Endothelial cell of umbilical vein (primary cell): ENCODE results near the gene PEX5. TPM values are rescaled to one million over a fixed set of nuclear protein-coding genes. Genes with fewer than 3 reads are reported as not detected.

Source experiments
- BruUV-seq: library from RNA; stranded (reverse); fragments of 400-500 nt; replicated peaks from 2 replicates; lab custom pipeline; 2021; lab: Mats Ljungman, UMichigan
- CTCF ChIA-PET: fragments of 300-600, 350-600 bp; sonication (Branson Sonifier 250); formaldehyde crosslinking; loops from one replicate; lab custom pipeline; 2021; ENCODE audit warnings: antibody characterized with exemption, inconsistent platforms; lab: Charles Lee
- POLR2A ChIA-PET: fragments of 300-600, 350-600 bp; sonication (Branson Sonifier 250); formaldehyde crosslinking; loops from one replicate; lab custom pipeline; 2021; ENCODE audit warnings: antibody characterized with exemption, inconsistent platforms; lab: Charles Lee
- DNase-seq: peaks from one replicate; pipeline ENCODE4 v3.0.0-alpha.2; 2011; ENCODE audit warnings: low read depth, low spot score
- FAIRE-seq: peaks from 2 replicates; lab custom pipeline; 2011; peaks lifted over from hg19 to GRCh38; lab: Jason Lieb, UNC
- H2AFZ ChIP-seq: 2 replicates; pipeline ENCODE4 v1.6.0; 2012; ENCODE audit warnings: low read depth, low read length, control low read depth, inconsistent platforms
- H3K27ac ChIP-seq: 2 replicates; pipeline ENCODE4 v1.5.1; 2011; ENCODE audit warnings: low read depth, mild to moderate bottlenecking, control low read depth, low read length, moderate library complexity; ENCODE audit not compliant: insufficient read depth
- H3K27me3 ChIP-seq, 2 experiments: 2 replicates each; pipeline versions ENCODE4 v1.6.0 to v1.6.1; 2011; ENCODE audit warnings: low read length in 2 of 2, mixed read lengths in 1 of 2; ENCODE audit not compliant: control insufficient read depth in 2 of 2, insufficient read depth in 2 of 2
- H3K36me3 ChIP-seq, 2 experiments: 2 replicates in 1 of 2; 3 replicates in 1 of 2; pipeline ENCODE4 v1.5.1; 2011; ENCODE audit warnings: low read length in 2 of 2, mild to moderate bottlenecking in 1 of 2, moderate library complexity in 1 of 2; ENCODE audit not compliant: control insufficient read depth in 2 of 2, insufficient read depth in 2 of 2; ENCODE audit errors: extremely low read depth in 1 of 2
- H3K4me1 ChIP-seq: 3 replicates; pipeline ENCODE4 v1.5.1; 2011; ENCODE audit warnings: mild to moderate bottlenecking, low read length; ENCODE audit not compliant: control insufficient read depth, insufficient read depth; ENCODE audit errors: extremely low read depth
- H3K4me2 ChIP-seq: 2 replicates; pipeline ENCODE4 v1.6.1; 2011; ENCODE audit warnings: low read length, control low read depth, mixed read lengths; ENCODE audit not compliant: insufficient read depth
- H3K4me3 ChIP-seq, 3 experiments: fragments of 200-600 bp in 1 of 3; sonication (generic), shearing (Covaris generic) in 1 of 3; replicated peaks in 1 of 3; 2 replicates each; pipeline ENCODE4 v1.5.1; 2011 to 2016; ENCODE audit warnings: control low read depth in 3 of 3, low read length in 3 of 3, mild to moderate bottlenecking in 2 of 3, inconsistent platforms in 1 of 3, low read depth in 1 of 3, moderate library complexity in 1 of 3; ENCODE audit not compliant: insufficient read depth in 1 of 3
- H3K79me2 ChIP-seq: 2 replicates; pipeline ENCODE4 v1.6.0; 2012; ENCODE audit warnings: low read length, inconsistent platforms; ENCODE audit not compliant: control insufficient read depth, insufficient read depth
- H3K9ac ChIP-seq: replicated peaks from 2 replicates; pipeline ENCODE3; 2011; ENCODE audit warnings: low read length, control low read depth; ENCODE audit not compliant: insufficient read depth; ENCODE audit errors: extremely low read depth
- H3K9me1 ChIP-seq: replicated peaks from 3 replicates; pipeline ENCODE4 v1.6.0; 2011; ENCODE audit warnings: mild to moderate bottlenecking, low read length; ENCODE audit not compliant: control insufficient read depth, insufficient read depth; ENCODE audit errors: extremely low read depth
- H3K9me3 ChIP-seq: replicated peaks from 2 replicates; pipeline ENCODE4 v1.5.1; 2012; ENCODE audit warnings: low read length, inconsistent platforms; ENCODE audit not compliant: control insufficient read depth, insufficient read depth
- H4K20me1 ChIP-seq: replicated peaks from 2 replicates; pipeline ENCODE3; 2011; ENCODE audit warnings: mild to moderate bottlenecking, low read length; ENCODE audit not compliant: control insufficient read depth, insufficient read depth; ENCODE audit errors: extremely low read depth
- EZH2 ChIP-seq: IDR thresholded peaks from 2 replicates; pipeline ENCODE4 v1.6.1; 2012; ENCODE audit warnings: borderline replicate concordance, low read depth, mild to moderate bottlenecking, moderate library complexity, low read length, inconsistent platforms; ENCODE audit not compliant: severe bottlenecking
- FOS ChIP-seq: IDR thresholded peaks from 2 replicates; pipeline ENCODE4 v1.6.1; 2011; ENCODE audit warnings: mild to moderate bottlenecking, low read length, moderate library complexity, borderline replicate concordance; ENCODE audit not compliant: insufficient read depth
- GATA2 ChIP-seq: IDR thresholded peaks from 2 replicates; pipeline ENCODE4 v1.7.0; 2011; ENCODE audit warnings: low read depth, mild to moderate bottlenecking, moderate library complexity, mixed read lengths, low read length; ENCODE audit not compliant: insufficient read length, insufficient read depth
- JUN ChIP-seq: IDR thresholded peaks from 2 replicates; pipeline ENCODE4 v1.6.1; 2011; ENCODE audit warnings: borderline replicate concordance, low read depth; ENCODE audit not compliant: insufficient read length, insufficient read depth
- MYC ChIP-seq: IDR thresholded peaks from one replicate; pipeline ENCODE4 v1.6.1; 2011; ENCODE audit warnings: mild to moderate bottlenecking, low read depth, low read length
- POLR2A ChIP-seq: IDR thresholded peaks from 2 replicates; pipeline ENCODE4 v1.6.1; 2012; ENCODE audit warnings: low read depth, mild to moderate bottlenecking, control low read depth, low read length
- POLR2AphosphoS5 ChIP-seq: IDR thresholded peaks from 2 replicates; pipeline ENCODE4 v1.6.1; 2012; ENCODE audit warnings: low read depth, mild to moderate bottlenecking, control low read depth, low read length, moderate library complexity; ENCODE audit not compliant: insufficient read depth
- dilution Hi-C: fragments of 300-500 bp; cut with MboI; formaldehyde crosslinking; loops from one replicate; pipeline ENCODE4 v1.15.0; 2019; ENCODE audit warnings: low sequenced_read_pairs; ENCODE audit not compliant: extremely low pct_ligation_motif_present
- intact Hi-C: fragments of 100-400 bp; cut with micrococcal nuclease; formaldehyde crosslinking; loops from one replicate; pipeline ENCODE4 v1.10.0; 2022
- polyA plus RNA-seq, 4 experiments: library from polyadenylated mRNA; depleted of rRNA in 3 of 4; stranded (reverse) in 3 of 4; unstranded in 1 of 4; fragments of >200 nt; gene quantifications; 2 replicates each; pipeline versions ENCODE4 v1.2.1 to v1.2.3, GENCODE V29; 2011 to 2012; ENCODE audit warnings: missing spikeins in 1 of 4
- total RNA-seq: library from RNA; stranded (reverse); gene quantifications from 2 replicates; pipeline ENCODE4 v1.2.3, GENCODE V29; 2021
- TF ChIP-seq, protein P1 (sequence below): IDR thresholded peaks from 2 replicates; pipeline ENCODE4 v1.6.1; 2011; ENCODE audit not compliant: insufficient read depth, insufficient read length
- TF ChIP-seq, protein P2 (sequence below), 2 donors: IDR thresholded peaks; 1 replicate in 1 of 2; 2 replicates in 1 of 2; pipeline ENCODE4 v1.5.1; 2011; ENCODE audit warnings: low read length in 2 of 2, mild to moderate bottlenecking in 2 of 2, moderate library complexity in 2 of 2, control low read depth in 1 of 2, inconsistent platforms in 1 of 2, low read depth in 1 of 2; ENCODE audit not compliant: insufficient read depth in 1 of 2; ENCODE audit errors: extremely low read depth in 1 of 2

The PEX5 gene
- total and polyA plus RNA-seq, 2 donors (not counting 3 experiments of a cell fraction or from before 2014, with no cell fraction given), result 12.9 to 32.3 TPM

DNA sequence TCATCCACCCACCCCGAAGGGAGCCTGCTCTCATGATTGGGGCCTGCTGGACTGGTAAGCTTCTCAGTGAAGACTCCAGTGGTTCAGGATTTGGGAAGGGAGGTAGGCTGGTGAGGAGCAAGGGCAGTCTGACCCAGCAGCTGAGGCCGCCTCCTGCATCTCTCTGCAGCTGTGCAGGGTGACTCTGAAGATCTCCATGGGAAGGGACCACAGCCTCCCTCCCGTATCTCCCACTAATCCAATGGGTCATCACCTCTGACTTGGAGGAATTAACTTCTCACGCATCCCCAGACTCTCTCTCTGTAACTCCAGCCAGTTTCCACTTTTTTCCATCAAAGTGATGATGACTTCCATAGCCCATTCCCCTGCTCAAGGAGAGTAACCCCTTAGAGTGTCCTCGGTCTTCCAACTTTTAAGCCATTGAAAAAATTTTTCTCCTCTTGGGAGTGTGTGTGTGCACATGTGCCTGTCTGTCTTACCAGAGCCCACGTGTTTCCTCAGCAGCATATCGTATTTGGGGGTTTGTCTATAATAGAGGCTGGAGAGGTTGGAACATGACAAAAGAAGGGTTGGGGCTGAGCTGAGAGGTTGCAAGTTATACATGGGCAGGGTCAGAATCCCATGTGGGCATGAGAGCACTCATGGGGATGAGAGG is 48.0 kb upstream of the PEX5 start:
- Histone ChIP-seq H3K4me3 (no peak overlapping the region), H3K27me3 (no peaks in the 10 kb centered on the region), H3K79me2 (no peaks in the 10 kb centered on the region), H3K36me3 (peaks cover 5 to 8% of the 10 kb centered on the region in 2 experiments), H3K9me1 (no peaks in the 10 kb centered on the region), H3K9me3 (no peaks in the 10 kb centered on the region), H3K27ac (no peak overlapping the region), H3K9ac (no peak overlapping the region), H3K4me1 (no peaks in the 10 kb centered on the region), H2AFZ (no peak overlapping the region), H4K20me1 (no peaks in the 10 kb centered on the region), H3K4me2 (no peak overlapping the region)
- POLR2A ChIA-PET, result interaction anchor here (0.7 kb wide), 1 partner anchor 198 kb away, joined by 5 read pairs; the partner anchor contains the start of gene RNU7-1
- intact Hi-C loops (loop anchor here (1.0 kb wide), 4 partner anchors 9 to 497 kb away; no protein-coding TSS in a partner anchor), dilution Hi-C loops (no loop called here)
- TF ChIP-seq JUN, result no peak
- no peak for TF ChIP-seq GATA2
- TF ChIP-seq, protein P1, sequence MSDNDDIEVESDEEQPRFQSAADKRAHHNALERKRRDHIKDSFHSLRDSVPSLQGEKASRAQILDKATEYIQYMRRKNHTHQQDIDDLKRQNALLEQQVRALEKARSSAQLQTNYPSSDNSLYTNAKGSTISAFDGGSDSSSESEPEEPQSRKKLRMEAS, result no peak
- TF ChIP-seq POLR2AphosphoS5, result no peak
- no peak for TF ChIP-seq FOS
- TF ChIP-seq, protein P2, sequence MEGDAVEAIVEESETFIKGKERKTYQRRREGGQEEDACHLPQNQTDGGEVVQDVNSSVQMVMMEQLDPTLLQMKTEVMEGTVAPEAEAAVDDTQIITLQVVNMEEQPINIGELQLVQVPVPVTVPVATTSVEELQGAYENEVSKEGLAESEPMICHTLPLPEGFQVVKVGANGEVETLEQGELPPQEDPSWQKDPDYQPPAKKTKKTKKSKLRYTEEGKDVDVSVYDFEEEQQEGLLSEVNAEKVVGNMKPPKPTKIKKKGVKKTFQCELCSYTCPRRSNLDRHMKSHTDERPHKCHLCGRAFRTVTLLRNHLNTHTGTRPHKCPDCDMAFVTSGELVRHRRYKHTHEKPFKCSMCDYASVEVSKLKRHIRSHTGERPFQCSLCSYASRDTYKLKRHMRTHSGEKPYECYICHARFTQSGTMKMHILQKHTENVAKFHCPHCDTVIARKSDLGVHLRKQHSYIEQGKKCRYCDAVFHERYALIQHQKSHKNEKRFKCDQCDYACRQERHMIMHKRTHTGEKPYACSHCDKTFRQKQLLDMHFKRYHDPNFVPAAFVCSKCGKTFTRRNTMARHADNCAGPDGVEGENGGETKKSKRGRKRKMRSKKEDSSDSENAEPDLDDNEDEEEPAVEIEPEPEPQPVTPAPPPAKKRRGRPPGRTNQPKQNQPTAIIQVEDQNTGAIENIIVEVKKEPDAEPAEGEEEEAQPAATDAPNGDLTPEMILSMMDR (IDR thresholded peaks at IDR 0.05; ENCODE audit: extremely low read depth in 1 of 2, insufficient read depth in 1 of 2, low read depth in 1 of 2, low read length in 2 of 2), result no peak
- TF ChIP-seq MYC, result no peak
- TF ChIP-seq POLR2A, result no peak
- TF ChIP-seq EZH2, result no peak
- DNase-seq (no peak), FAIRE-seq (no peak)
- no TSS peak for BruUV-seq
- CTCF ChIA-PET, result interaction anchor here (0.8 to 3.3 kb wide), 12 partner anchors 8 to 499 kb away, joined by 3 to 33 read pairs (median 5); partner anchors contain the start of genes CLSTN3 and PEX5
